NOMO-1 treated with dmso at 0.1 percent for 144 hours (cell line): ENCODE measurements around the gene STARD4.

Experiments
- DNase-seq: peaks from one replicate; lab custom pipeline; 2025; ENCODE audit not compliant: unreplicated experiment; lab: John Stamatoyannopoulos, UW

The STARD4 gene

GRCh38 chr5:111528056-111528455, 15.7 kb upstream of the STARD4 start:
- no peak for DNase-seq

DNA sequence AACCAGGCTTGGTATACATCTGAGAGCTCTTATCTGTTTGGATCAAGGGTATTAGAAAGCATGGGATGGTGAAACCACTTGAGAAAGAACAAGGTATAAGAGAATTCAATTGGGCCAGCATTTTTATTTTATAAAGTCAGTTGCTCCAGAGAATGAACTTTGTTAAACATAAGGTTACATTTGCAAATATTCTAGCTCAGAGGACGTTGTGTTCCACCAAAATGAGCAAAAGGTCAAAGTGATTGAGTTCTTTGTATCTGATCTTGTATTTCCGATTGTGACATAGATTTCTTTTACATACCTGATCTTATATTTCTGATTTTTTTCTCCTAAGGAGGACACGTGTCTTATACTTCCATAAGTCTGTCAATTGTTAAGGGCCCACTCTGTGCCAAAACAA, 8.6 kb upstream of the STARD4 start:
- no peak for DNase-seq

- no peak for DNase-seq
These were observed 6.4 kb upstream of the STARD4 start for GRCh38 chr5:111518777-111519176.

DNA sequence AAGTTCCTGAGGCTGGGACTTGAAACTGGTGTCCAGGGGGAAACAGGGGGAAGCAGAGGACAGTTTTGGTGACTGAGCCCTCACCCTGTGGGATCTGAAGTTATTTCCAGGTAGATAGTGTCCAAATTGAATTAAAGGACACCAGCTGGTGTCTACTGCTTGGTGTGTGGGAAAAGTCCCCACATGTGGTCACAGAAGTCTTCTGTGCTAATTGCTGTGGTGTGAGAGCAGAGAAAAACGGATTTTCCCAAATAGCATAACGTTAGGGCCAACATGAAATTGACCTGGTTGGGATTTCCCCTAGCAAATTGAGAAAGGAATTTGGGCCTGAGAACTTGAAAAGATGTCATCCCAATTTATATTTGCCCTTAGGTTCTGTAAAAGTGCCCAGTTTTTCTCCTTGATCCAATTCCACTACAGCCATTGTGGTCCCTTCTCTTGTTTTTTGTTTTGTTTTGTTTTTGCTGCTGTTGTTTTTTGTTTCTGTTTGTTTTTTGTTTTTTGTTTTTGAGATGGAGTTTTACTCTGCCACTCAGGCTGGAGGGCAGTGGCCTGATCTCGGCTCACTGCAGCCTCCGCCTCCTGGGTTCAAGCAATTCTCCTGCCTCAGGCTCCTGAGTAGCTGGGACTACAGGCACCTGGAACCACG, 5.6 kb upstream of the STARD4 start:
- no peak for DNase-seq

DNA sequence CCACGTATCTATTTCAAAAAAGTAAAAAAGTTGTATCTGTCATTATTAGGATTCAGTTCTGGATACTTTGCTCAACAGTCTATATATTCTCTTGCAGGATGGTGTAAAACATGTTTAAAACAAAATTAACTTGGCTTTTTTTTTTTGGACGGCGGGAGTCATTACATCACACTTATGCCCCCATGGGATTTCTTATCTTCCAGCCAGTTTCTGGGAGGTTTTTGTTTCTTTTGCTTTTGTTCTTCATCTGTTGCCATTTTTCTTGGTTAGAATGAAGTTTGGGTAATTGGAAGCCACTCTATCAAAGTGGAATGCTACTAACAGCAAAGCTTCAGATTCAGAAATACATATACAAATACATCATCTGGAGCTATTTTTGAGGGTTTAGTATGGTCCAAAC, 1.8 kb upstream of the STARD4 start:
- no peak for DNase-seq

GRCh38 chr5:111513131-111513520, 791 bp upstream of the STARD4 start:
- no peak for DNase-seq

- no peak for DNase-seq
These were observed 432 bp downstream of the STARD4 start for GRCh38 chr5:111511831-111512374.

DNA sequence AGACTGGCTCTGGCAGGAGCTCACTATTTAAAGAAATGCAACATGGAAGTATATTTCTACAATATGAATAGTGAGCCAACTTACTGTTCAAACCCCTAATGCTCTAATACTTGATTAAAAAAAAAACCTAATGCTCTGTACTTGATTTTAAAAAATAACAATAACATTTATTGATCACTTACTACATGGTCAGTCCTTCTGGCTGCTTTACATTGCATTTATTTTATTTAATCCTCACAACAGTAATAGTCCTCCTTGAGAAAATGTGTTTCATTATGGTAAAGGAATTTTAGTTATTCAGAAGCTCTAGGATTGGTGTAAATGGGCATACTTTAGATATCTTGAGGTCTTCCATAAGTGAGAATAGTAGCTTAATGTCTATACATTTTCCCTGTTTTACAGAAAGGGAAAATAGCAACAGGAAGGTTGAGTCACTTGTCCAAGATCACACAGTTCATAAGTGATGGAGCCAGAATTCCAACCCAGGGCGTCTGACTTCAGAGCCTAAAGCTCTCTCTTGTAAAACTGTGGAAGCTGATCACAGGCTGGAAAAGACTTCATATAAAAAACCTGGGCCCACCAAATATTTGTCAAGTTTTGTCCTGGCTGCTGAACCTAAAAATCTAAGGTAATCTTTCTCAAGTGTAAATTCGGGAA, 1.0 kb downstream of the STARD4 start:
- no peak for DNase-seq

DNA sequence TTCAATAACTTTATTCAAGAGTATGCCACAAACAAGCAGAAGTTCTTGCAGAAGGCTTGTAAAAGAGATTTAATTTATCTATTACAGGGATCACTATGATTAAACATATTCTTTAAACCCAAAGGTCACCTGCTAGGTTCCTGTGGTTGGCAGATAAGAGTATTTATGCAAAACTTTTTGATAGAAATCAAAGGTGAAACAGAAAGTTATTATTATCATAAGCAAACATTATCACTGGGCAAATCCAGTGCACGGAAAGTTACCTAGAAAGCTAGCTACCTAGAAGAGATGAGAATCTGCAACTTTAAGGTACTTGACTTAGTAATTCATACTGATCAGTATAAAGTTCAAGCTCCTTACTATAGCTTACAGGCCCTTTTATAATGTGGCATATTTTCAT, 3.2 kb downstream of the STARD4 start:
- DNase-seq = no peak

- no peak for DNase-seq
These were observed 5.1 kb downstream of the STARD4 start for GRCh38 chr5:111507276-111507675.

- DNase-seq = no peak
These were observed 7.2 kb downstream of the STARD4 start for GRCh38 chr5:111505096-111505495.

DNA sequence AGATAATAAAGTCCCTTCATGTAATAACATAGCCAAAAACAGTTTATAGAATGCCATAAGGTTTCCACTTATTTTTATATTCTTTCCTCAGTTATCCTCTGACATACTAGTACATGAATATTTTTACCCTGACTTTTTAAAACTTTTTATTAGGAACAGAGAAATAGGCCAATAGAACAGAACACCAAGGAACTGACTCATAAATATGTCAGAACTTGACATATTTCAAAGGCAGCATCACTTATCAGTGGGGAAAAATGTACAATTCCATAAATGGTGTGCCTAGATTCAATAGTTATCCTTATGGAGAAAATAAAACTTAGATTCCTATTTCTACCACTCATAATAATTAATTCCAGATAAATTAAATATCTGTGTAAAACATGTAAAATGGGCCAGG, 9.4 kb downstream of the STARD4 start:
- no peak for DNase-seq

DNA sequence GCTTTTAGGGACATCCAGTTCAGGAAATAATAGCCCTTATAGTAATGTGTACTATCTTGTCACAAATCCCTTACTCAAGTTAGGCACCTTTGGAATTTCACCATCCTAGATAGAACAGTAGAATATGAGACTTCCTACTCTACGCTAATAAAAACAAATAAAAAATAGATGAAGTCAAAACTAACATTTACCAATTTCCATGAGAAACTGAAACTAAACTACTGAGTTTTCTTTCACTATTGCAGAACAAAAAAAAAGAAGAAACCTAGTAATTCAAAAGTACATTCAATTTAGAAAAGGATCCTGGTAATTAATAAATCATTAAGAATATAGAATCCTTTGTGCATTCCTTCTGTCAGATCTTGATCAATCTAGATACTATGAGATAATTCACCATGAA, 14.0 kb downstream of the STARD4 start:
- DNase-seq = no peak

- no peak for DNase-seq
These were observed 17.2 kb downstream of the STARD4 start for GRCh38 chr5:111495159-111495558.

- no peak for DNase-seq
These were observed 17.9 kb downstream of the STARD4 start for GRCh38 chr5:111494355-111494999.

DNA sequence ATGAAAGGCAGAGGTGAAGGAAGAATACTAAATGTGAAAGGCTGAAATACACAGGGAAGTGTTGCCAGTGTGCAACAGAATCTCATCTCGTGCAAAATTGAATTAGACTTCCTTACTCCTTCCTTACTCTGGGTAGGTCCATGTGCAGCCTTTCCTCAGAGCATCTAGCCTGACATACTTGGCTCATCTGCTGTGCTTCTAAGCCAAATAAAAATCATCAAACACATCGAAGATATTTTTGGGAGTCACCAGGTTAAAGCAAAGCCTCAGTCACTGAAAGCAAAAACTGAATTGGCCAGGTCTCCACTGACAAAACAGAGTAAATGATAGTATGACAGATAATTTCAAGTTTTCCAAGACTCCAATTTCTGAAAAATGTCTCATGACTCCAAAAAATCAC, 19.3 kb downstream of the STARD4 start:
- DNase-seq = no peak

DNA sequence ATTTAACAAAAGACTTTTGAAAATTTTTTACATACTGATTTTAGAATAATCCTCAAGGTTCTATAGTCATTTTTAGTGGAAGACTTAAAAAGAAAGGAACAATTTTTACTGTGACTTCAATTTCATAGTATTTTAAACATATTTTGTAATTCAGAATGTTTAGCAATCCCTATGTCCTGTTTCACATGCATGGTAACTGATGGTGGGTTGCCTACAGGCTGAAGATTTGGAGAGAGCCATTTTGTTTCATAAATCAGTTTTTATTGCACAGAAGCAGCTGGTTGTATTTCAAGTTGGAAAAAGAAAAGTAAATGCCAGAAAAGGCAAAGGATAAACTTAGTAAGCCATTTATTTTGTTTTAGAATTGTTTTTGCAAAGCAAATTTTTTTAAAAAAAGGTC, 24.0 kb downstream of the STARD4 start:
- DNase-seq = no peak

DNA sequence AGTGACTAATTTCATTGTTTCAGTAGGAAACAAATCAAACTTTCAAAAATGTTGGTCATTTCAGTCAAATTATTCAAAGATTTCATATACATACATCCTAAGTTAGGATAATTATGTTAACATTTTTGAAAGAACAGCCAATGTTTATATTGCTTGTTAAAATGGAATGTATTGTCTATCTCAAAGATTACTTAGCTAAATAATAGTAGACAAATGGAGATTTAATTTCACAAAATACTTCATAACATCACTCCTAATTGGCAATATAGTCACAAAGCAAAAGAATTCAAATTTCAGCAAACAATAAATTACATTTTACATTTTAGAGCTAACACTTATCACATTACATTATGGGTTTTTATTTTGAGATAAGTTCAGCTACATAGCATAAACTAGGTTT, 25.4 kb downstream of the STARD4 start:
- no peak for DNase-seq

DNA sequence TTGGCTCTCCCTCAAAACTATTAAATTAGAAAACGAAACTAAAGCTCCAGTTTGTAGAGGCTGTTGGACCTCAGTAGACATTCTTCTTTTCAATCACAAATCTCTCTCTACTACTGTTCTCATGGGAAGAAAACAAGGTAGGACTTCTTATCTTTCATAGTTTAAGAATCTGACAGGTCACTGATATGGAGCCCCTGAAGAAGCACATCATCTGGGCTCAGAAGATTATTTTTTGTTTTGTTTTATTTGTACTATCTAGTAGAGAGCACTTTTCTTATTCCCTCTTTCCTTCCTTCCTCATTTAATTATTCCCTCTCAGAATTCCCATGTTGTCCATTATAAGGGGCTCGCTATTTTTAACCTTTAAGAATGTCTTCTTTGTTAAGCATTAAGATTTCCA, 26.3 kb downstream of the STARD4 start:
- DNase-seq = no peak

GRCh38 chr5:111480346-111480745, 32.0 kb downstream of the STARD4 start:
- no peak for DNase-seq

- DNase-seq = no peak
These were observed 33.4 kb downstream of the STARD4 start for GRCh38 chr5:111478898-111479297.

DNA sequence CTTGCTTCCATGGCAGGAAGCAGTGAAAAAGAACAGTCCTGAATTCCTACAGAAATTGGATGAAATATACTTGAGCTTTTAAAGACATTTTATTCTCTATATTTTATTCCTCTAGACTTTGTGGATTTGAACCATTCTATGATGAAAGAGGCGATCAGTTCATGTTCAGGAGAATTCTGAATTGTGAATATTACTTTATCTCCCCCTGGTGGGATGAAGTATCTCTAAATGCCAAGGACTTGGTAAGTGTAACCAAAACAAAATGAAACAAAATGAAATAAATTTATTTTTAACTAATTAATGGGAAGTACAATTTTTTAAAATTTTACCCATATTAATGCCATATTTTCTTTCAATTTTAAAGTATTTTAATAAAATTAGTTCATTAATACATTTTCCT, 34.1 kb downstream of the STARD4 start:
- no peak for DNase-seq
